ENCODE results near the gene POLH.

The POLH gene

DNA sequence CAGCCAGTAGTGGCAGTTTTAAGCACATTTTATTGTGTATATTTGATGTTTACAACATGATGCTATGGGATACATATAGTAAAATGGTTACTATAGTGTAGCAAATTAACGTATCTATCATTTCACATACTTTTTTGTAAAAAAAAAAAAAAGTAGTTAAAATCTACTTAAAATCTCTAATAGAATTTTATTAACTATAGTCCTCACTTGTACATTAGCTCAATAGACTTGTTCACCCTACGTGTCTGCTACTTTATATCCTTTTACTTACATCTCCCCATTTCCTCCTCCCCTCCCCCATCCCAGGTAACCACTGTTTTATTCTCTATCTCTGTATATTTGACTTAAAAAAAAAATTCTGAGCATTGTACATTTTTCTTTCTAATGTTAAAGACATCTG is 30.0 kb downstream of the POLH start:
- DNase-seq (ENCODE audit: low spot score): no peak

DNA sequence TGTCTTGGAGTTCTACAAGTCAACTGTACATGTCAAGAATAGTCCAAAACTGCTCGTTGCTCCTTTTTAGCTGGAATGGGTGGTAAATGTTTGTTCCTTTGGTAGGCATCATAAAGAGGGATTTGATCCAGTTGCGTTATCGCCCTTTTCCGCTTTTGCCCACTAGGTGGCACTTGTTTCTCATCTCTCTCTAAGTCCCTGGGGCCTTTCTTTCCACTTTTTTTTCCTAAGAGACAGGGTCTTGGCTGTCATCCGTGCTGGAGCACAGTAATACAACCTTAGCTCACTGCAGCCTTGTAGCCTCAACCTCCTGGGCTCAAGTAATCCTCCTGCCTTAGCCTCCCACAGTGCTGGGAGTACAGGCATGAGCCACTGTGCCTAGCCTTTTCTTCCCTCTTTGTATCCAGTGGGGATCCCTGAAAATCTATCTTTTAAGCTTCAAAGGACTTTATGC is 32.4 kb downstream of the POLH start:
- DNase-seq (ENCODE audit: low spot score): peak; percentile 79

- no peak for DNase-seq (ENCODE audit: low spot score)
Measured at GRCh38 chr6:43608807-43609206, 32.8 kb downstream of the POLH start.

DNA sequence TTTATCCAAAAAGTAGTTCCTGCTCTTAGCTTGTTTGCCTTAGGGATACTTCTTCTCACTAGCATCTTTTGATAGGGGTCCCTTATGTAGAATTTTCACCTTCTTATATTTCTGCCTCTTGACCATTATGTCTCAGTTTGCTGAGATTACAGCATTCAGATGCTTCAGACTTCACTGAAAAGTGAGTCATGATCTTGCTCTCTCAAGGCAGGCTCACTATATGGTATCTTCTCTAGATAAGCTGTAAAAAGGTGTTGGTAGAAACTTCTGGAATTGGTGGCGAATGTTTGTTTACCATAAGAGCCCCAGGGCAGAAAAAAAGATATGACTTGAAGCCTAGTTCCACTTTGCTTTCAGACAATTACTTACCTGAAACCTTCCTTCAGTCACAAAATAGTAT is 33.4 kb downstream of the POLH start:
- DNase-seq (ENCODE audit: low spot score): no peak

GRCh38 chr6:43610431-43610830 is 34.4 kb downstream of the POLH start:
- no peak for DNase-seq (ENCODE audit: low spot score)

DNA sequence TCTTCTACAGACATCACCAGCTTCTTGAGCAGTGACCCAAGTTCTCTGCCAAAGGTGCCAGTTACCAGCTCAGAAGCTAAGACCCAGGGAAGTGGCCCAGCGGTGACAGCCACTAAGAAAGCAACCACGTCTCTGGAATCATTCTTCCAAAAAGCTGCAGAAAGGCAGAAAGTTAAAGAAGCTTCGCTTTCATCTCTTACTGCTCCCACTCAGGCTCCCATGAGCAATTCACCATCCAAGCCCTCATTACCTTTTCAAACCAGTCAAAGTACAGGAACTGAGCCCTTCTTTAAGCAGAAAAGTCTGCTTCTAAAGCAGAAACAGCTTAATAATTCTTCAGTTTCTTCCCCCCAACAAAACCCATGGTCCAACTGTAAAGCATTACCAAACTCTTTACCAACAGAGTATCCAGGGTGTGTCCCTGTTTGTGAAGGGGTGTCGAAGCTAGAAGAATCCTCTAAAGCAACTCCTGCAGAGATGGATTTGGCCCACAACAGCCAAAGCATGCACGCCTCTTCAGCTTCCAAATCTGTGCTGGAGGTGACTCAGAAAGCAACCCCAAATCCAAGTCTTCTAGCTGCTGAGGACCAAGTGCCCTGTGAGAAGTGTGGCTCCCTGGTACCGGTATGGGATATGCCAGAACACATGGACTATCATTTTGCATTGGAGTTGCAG is 37.9 kb downstream of the POLH start:
- no peak for DNase-seq (ENCODE audit: low spot score)

DNA sequence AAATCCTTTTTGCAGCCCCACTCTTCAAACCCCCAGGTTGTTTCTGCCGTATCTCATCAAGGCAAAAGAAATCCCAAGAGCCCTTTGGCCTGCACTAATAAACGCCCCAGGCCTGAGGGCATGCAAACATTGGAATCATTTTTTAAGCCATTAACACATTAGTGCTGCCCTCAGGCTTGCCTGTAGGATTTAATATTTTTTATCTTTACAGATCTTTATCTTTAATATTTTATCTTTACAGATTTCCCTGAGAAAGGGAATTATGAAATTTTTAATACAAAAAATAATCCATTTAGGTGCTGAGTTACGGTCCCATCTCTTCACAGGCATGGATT is 38.4 kb downstream of the POLH start:
- DNase-seq (ENCODE audit: low spot score): no peak

- DNase-seq (ENCODE audit: low spot score): no peak
Measured at GRCh38 chr6:43616725-43617472, 40.9 kb downstream of the POLH start.

- no peak for DNase-seq (ENCODE audit: low spot score)
Measured at GRCh38 chr6:43621078-43621835, 45.3 kb downstream of the POLH start.

DNA sequence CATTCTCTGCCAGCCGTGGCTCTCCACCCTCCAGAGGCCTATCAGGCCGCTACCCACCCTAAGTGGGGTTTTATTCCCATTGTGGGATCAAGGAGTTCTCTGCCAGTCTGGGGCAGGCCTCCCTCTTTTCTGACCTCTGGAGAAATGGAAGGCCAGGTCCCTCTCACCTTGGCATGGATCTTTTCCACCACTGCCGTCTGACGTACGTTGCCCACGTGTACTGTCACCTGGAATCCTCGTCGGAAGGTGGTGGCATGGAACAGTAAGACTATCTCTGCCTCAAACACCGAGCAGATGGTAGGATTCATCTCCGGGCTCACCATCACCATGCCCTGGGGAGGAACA is 45.8 kb downstream of the POLH start:
- no peak for DNase-seq (ENCODE audit: low spot score)

DNA sequence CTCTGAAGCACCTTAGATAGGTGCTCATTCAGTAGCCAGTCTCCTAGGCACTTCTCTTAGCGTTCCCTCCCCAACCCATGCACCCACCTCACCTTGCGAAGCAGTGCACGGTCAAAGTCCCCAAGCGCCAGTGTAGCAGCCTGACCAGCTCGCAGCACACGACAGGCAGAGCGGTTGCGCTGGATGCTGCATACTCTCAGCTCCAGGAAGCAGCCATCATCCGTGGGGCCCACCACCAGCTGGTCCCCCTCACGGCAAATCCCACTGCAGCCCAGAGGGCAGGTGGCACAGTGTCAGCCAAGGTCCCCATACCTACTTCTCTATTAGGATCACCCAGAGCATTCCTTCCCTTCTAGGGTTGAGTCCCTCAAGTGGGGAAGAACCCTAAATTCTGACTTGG is 46.6 kb downstream of the POLH start:
- DNase-seq (ENCODE audit: low spot score): no peak

GRCh38 chr6:43623880-43624785 is 48.1 kb downstream of the POLH start:
- DNase-seq (ENCODE audit: low spot score): no peak

DNA sequence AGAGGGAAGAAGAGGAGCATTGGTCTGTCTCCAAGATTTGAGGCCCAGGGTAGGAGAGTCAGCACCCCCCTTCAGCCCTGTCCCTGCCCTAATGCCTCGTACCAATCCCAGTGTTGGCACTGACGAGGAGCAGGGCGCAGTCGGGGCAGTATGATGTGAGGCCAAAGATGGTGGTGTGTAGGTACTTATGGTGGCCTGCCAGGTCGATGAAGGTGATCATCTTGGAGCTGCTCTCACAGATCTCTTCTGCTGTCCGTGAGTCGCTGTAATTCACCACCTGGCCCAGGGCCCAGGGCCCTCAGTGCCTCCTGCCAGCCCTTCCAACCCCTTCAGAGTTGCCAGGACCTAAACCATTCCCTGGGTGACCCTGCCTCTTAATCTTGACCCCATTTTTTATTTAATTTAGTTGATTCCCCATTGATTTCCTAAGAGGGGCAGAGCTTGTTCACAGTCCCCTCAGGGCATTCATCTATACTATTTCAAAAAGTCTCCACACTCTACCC is 48.9 kb downstream of the POLH start:
- no peak for DNase-seq (ENCODE audit: low spot score)

DNA sequence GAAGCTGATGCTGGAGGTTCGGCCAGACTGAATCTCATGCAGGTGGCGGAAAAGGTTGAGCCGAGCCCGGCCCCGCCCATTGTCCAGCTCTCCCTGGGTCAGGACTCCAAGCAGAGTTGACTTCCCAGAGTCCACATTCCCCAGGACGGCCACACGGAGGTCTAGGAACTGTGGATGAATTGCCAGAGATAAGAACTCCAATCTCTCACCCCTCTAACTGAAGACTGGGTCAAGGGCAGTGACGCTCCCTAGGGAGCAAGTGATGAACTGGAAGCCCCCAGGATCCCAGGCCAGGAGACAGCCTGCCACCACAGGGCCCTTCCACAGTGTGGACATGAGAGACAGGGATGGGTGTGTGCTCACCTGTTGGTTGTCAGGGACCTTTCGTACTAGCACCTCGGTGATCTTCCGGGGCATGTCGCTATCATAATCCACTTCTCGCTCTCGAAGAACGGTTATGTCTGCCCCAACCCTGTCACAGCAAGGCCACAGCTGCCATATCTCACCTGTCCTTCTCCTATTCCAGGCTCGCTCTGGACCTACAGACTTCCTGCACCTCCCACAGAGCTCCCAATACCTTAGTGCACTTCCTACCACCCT is 49.5 kb downstream of the POLH start:
- no peak for DNase-seq (ENCODE audit: low spot score)

DNA sequence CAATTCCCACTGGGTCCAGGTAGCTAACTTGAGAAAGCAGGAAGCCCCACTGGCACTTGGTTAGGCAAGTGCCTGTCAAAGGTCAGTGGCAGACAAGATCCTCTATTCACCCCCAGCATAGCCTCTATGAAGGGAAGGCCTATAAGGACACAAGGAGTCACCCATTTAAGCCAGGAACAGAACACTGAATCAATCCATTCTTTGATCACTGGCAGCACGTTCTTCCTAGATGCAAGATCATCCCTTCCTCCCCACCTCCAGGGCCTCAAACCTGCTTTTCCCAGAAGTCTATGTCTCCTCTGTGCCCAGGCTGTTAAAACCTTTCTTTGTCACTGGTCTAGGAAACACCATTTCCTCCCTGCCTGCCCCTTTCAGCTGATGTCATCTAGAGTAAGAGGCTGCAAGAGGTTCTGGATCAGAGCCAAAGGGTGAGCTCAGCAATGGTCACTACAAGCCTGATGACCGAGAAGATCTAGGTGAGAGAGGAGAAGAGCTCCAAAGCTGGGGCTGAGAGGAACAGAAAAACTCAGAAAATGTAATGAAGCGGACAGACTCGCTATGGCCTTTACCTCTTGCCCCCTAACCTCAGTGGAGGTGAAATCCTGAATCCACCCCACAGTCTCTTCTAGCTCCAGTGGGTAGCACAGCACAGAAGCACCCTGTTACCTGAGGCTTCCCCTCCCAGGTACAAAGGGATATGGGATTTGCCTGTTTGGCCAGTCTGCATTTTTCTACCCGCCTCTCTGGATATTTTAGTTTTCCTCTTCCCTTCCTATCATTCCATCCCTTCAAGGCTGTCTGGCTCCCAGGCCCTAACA is 51.2 kb downstream of the POLH start:
- peak; percentile 23 for DNase-seq (ENCODE audit: low spot score)

DNA sequence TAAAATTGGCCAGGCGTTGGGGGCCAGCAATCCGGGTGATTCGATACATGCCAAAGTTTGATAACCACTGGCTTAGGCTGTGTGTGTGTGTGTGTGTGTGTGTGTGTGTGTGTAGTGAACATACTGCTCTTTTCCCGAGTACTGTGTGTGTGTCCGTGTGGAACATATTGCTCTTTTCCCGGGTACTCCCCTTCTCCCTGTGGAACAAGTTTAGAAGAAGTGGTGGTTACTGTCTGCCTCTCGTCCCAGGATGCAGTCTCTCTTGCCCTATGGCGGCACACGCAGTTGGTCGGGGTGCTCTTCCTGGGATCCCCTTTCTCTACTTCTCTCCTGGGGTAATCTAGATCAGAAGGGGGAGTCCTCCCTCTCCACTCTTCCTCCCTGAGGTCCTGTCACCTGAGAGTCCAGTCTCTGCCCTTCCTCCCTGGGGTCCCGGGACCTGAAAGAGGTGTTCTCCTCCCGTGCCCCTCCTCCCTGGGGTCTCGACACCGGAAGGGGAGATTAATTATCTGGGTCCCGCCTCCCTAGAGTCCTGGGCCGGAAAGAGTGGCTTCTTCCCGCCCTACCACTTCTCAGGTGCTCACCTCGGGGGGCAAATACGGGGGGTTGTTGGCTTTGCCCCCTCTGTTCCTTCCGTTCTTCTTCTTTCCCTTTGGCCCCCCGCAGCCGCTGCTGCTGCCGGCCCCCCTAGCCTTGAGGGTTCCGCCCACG is 52.6 kb downstream of the POLH start:
- peak; percentile 84 for DNase-seq (ENCODE audit: low spot score)

GRCh38 chr6:43629104-43629504 is 53.1 kb downstream of the POLH start, which contains the start of gene GTPBP2:
TSS of gene GTPBP2 (minus strand) at chr6:43629264. CDS start at chr6:43629162, 102 bp downstream.
- peak; percentile 97 for DNase-seq (ENCODE audit: low spot score)

DNA sequence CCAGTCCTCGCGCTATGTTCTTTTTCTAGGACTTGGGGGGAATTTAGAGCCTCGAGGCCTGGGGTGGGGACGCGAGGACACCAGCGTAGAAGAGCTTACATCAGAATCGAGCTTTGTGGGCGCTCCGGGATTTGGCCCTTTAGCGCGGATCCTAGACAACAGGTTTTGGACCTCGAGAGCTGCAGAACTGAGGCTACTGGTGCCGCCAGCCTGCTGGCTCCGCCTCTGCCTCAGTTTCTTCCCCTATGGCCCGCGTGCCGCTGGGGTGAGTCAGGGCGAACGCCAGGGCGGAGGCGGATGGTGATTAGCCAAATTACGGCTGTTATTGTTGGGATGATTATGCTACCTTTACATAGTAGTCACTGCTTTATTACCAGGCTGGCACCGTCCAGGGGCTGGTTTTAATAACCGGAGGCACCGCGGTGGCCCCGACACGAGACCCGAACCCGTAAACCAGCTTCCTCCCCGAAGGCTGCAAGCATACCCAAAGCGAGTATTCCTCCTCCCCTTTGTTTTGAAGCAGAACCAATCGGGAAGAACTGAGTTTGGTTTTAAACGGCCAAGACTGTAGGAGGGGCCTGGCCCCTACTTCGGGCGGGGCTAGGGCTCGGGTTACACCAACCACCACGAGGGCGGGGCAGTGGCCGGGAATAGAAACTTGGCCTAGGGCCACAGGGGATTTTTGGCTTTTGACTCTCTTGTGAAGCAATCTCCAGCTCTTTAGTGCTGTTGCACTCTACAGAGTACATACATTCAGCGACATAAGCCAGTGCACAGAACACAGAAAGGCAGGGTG is 53.7 kb downstream of the POLH start:
- peak; percentile 94 for DNase-seq (ENCODE audit: low spot score)
